Stomach (tissue), 9 donors: ENCODE measurements around the gene CNR1. TPM values are rescaled to one million over a fixed set of nuclear protein-coding genes. Genes with fewer than 3 reads are reported as not detected.

Experiments used
- DNase-seq, 2 donors: peaks; one replicate each; pipeline versions ENCODE4 v3.0.0 to v3.0.0-alpha.2; 2013 to 2019
- H3K27ac ChIP-seq, 5 donors: fragments of 200-600 bp in 4 of 5; sonication (generic) in 4 of 5; one replicate each; pipeline ENCODE4 v1.5.1; 2013 to 2019; ENCODE audit warnings: mild to moderate bottlenecking in 1 of 5, moderate library complexity in 1 of 5
- H3K27me3 ChIP-seq, 3 donors: fragments of 200-600 bp; sonication (generic); one replicate each; pipeline ENCODE4 v1.5.1; 2017 to 2019; ENCODE audit warnings: mixed run types in 1 of 3
- H3K36me3 ChIP-seq, 4 donors: fragments of 200-600 bp; sonication (generic); 1 replicate in 3 of 4; 2 replicates in 1 of 4; pipeline ENCODE4 v1.5.1; 2016 to 2019
- H3K4me1 ChIP-seq, 4 donors: fragments of 200-600 bp; sonication (generic); one replicate each; pipeline ENCODE4 v1.5.1; 2016 to 2019
- H3K4me3 ChIP-seq, 4 donors: fragments of 200-600 bp; sonication (generic) in 3 of 4; one replicate each; pipeline ENCODE4 v1.5.1; 2016 to 2019; ENCODE audit warnings: mild to moderate bottlenecking in 1 of 4
- H3K9me3 ChIP-seq, 4 donors: fragments of 200-600 bp; sonication (generic); one replicate each; pipeline ENCODE4 v1.5.1; 2016 to 2019
- EP300 ChIP-seq: sonication (generic); formaldehyde crosslinking; IDR thresholded peaks from one replicate; pipeline ENCODE4 v1.6.1; 2017; ENCODE audit warnings: antibody characterized with exemption
- POLR2A ChIP-seq, 4 donors: fragments of 450-650 bp; IDR thresholded peaks; one replicate each; pipeline ENCODE4 v1.6.1; 2016; ENCODE audit warnings: antibody characterized with exemption in 4 of 4, control low read depth in 2 of 4, mild to moderate bottlenecking in 1 of 4, moderate library complexity in 1 of 4
- POLR2AphosphoS5 ChIP-seq, 3 donors: sonication (generic); formaldehyde crosslinking; IDR thresholded peaks; one replicate each; pipeline ENCODE4 v1.6.1; 2016; ENCODE audit warnings: antibody characterized with exemption in 3 of 3
- WGBS, 5 donors: extraction: QIAGEN DNeasy Blood & Tissue Kit in 3 of 5; methylation state at CpG; one replicate each; pipeline versions ENCODE4 v1.1.5 to v1.1.7; 2013 to 2018; 5-methylcytosine and 5-hydroxymethylcytosine counted together
- intact Hi-C: fragments of 100-400 bp; cut with DNase I; formaldehyde crosslinking; loops from one replicate; pipeline ENCODE4 v1.15.1; 2023; ENCODE audit warnings: low total_unique reads
- polyA plus RNA-seq, 3 donors: library from polyadenylated mRNA; stranded (reverse); fragments of 200-250 nt; gene quantifications; one replicate each; pipeline ENCODE4 v1.2.3, GENCODE V29; 2013
- total RNA-seq, 5 donors: library from RNA; depleted of rRNA; stranded (reverse); fragments of >200 nt; gene quantifications; one replicate each; pipeline versions ENCODE4 v1.1.0 to v1.2.3, GENCODE V29; 2014 to 2016
- TF ChIP-seq, protein P1 (sequence below), 7 experiments: fragments of 450-650 bp in 4 of 7; fragments of 200-600 bp in 3 of 7; sonication (generic) in 3 of 7; IDR thresholded peaks; one replicate each; pipeline ENCODE4 v1.5.1; 2016 to 2019; ENCODE audit warnings: antibody characterized with exemption in 7 of 7, control low read depth in 2 of 7, mild to moderate bottlenecking in 1 of 7
- donor health status: healthy with polysubstance abuse.
- donor health status: Bipolar disorder and iron deficiency.
- donor health status: healthy.

Gene CNR1
- total and polyA plus RNA-seq, 8 donors: 0.31 to 15.2 (median 4.2) TPM

DNA sequence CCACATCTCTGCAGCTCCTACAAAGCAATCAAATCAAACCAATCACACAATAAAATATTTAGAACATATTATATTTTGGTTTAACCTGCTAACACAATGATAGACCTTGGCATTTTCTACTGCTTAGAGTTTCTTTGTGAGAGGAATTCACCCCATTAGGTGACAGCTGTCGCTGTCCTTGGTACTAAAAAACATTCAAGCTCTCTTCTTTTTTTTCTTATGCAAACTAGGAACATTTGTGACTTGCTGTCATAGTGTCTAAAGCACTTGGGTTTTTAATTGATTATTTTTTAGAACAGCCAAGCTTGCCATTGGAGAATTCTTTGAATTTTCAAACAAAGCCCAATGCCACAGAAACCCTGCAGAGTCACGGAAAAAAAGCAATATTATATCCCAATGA is 46.4 kb downstream of the CNR1 start:
- intact Hi-C loops: no loop called here
- TF ChIP-seq POLR2A (IDR thresholded peaks at IDR 0.05) (no peak), EP300 (no peak), POLR2AphosphoS5 (IDR thresholded peaks at IDR 0.05) (no peak)
- TF ChIP-seq, protein P1, sequence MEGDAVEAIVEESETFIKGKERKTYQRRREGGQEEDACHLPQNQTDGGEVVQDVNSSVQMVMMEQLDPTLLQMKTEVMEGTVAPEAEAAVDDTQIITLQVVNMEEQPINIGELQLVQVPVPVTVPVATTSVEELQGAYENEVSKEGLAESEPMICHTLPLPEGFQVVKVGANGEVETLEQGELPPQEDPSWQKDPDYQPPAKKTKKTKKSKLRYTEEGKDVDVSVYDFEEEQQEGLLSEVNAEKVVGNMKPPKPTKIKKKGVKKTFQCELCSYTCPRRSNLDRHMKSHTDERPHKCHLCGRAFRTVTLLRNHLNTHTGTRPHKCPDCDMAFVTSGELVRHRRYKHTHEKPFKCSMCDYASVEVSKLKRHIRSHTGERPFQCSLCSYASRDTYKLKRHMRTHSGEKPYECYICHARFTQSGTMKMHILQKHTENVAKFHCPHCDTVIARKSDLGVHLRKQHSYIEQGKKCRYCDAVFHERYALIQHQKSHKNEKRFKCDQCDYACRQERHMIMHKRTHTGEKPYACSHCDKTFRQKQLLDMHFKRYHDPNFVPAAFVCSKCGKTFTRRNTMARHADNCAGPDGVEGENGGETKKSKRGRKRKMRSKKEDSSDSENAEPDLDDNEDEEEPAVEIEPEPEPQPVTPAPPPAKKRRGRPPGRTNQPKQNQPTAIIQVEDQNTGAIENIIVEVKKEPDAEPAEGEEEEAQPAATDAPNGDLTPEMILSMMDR (IDR thresholded peaks at IDR 0.05): no peak
- H3K27me3 ChIP-seq: no peaks in the 10 kb centered on the region

DNA sequence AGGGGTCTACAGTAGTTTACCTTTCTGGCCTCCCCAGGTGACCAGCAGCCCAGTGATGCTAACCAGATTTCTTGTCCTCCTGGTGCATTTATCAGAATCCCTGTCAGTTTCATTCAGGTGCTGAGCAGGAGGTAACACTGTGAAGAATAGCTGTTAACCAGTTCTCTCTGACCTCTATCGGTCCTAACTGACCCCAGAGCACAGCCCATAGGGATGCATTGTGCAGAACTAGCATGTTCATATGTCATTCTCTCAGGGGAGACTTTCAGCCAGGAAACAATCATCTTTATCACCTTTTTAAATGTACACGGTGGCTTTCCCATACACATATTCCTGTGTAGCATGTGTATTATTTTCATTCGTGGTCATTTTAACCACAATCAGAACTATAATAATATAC is 49.9 kb downstream of the CNR1 start:
- Histone ChIP-seq H3K9me3 (peaks cover 0 to 6% (median 0%) of the 10 kb centered on the region in 4 donors), H3K27ac (no peak overlapping the region), H3K4me3 (no peak overlapping the region), H3K27me3 (peaks cover 0 to 5% (median 0%) of the 10 kb centered on the region in 3 donors), H3K4me1 (no peaks in the 10 kb centered on the region), H3K36me3 (no peaks in the 10 kb centered on the region)
- intact Hi-C loops: no loop called here
- no peak for DNase-seq
- no peak for TF ChIP-seq POLR2A (IDR thresholded peaks at IDR 0.05)
- TF ChIP-seq EP300: no peak
- TF ChIP-seq, protein P1 (IDR thresholded peaks at IDR 0.05): no peak
- no peak for TF ChIP-seq POLR2AphosphoS5 (IDR thresholded peaks at IDR 0.05)
- 43 to 64% (median 48%) methylated on average over 3 of the region's 3 CpGs for WGBS, 5 donors

More for the DNA sequence above, 46.4 kb downstream of the CNR1 start:
- Histone ChIP-seq H3K36me3 (no peaks in the 10 kb centered on the region), H3K4me1 (no peaks in the 10 kb centered on the region), H3K9me3 (peaks cover 0 to 16% (median 9%) of the 10 kb centered on the region in 4 donors), H3K4me3 (no peak overlapping the region), H3K27ac (no peak overlapping the region)
- DNase-seq: peak in 1 of 2 donors; percentile 14
- 49 to 55% (median 53%) methylated on average over 2 of the region's 2 CpGs for WGBS, 5 donors

DNA sequence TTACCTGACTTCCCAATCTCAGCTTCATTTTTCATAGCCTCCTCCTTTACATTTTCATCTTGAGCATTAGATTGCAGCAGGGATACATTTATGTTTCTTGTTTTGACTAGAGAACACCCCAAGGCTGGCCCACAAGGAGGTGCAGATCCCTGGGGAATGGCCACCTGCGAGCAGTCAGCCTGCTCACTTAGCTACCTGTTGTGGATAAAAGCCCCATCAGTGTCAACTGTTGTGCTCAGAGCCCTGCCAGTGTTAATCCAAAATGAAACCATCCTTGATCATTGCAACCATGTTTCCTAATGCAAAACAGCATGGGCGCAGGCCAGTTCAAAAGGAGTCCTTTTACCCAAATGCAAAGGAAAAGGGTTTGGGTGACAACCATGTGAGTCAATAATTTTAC is 50.8 kb downstream of the CNR1 start:
- DNase-seq: no peak
- H3K9me3 ChIP-seq: peaks cover 0 to 6% (median 0%) of the 10 kb centered on the region in 4 donors
- intact Hi-C loops: no loop called here
- H3K36me3 ChIP-seq: no peaks in the 10 kb centered on the region
- WGBS, 5 donors: 27 to 89% (median 42%) methylated on average over 2 of the region's 2 CpGs
- no peaks in the 10 kb centered on the region for H3K4me1 ChIP-seq
- H3K4me3 ChIP-seq: no peak overlapping the region
- no peak for TF ChIP-seq POLR2A (IDR thresholded peaks at IDR 0.05)
- TF ChIP-seq, protein P1 (IDR thresholded peaks at IDR 0.05): no peak
- TF ChIP-seq EP300: no peak
- no peak for TF ChIP-seq POLR2AphosphoS5 (IDR thresholded peaks at IDR 0.05)
- H3K27me3 ChIP-seq: peaks cover 0 to 5% (median 0%) of the 10 kb centered on the region in 3 donors
- H3K27ac ChIP-seq: no peak overlapping the region

DNA sequence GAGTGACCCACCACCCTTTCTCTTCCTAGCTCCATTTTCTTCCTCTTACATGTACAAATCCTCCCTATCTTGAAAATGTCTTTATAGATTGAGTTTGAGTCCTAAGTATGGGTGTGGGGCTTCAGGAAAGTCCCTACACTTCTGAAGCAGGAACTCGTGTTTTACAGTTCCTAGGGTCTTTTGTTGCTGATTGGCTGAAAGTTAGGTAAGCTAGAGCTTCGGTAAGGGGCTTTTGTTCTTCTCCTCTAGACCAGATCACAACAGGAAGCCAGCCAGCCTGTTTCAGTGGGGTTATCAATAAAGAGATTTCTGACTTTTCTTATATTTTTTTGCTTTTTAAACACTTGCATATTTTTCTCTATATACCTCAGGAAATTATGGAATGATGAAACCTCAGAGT is 51.3 kb downstream of the CNR1 start:
- Histone ChIP-seq H3K9me3 (peaks cover 0 to 6% (median 0%) of the 10 kb centered on the region in 4 donors), H3K27me3 (peaks cover 0 to 5% (median 0%) of the 10 kb centered on the region in 3 donors), H3K27ac (no peak overlapping the region), H3K4me1 (no peaks in the 10 kb centered on the region), H3K4me3 (no peak overlapping the region), H3K36me3 (no peaks in the 10 kb centered on the region)
- no peak for DNase-seq
- intact Hi-C loops: no loop called here
- TF ChIP-seq POLR2A (IDR thresholded peaks at IDR 0.05) (no peak), EP300 (no peak), POLR2AphosphoS5 (IDR thresholded peaks at IDR 0.05) (no peak)
- TF ChIP-seq, protein P1 (IDR thresholded peaks at IDR 0.05): no peak
- 26 to 55% (median 33%) methylated on average over 2 of the region's 2 CpGs for WGBS, 5 donors
